Activated CD4-positive, alpha-beta T cell treated with anti-CD3 and anti-CD28 coated beads, Interleukin-2, amount 10 ng/mL, durations not matched to agents 24 days and 14 days (primary cell): ENCODE results near the gene GIPC2. TPM values are rescaled to one million over a fixed set of nuclear protein-coding genes. Genes with fewer than 3 reads are reported as not detected.

Experiments used
- DNase-seq: peaks from one replicate; pipeline ENCODE4 v3.0.0; 2022
- H3K27ac Mint-ChIP-seq: one replicate; pipeline ENCODE4 v1.8.0; 2022; ENCODE audit warnings: mild to moderate bottlenecking, mixed read lengths
- H3K27me3 Mint-ChIP-seq: one replicate; pipeline ENCODE4 v1.8.0; 2022; ENCODE audit warnings: mixed read lengths
- H3K36me3 Mint-ChIP-seq: one replicate; pipeline ENCODE4 v1.8.0; 2022; ENCODE audit warnings: low read depth, mild to moderate bottlenecking, mixed read lengths
- H3K4me1 Mint-ChIP-seq: one replicate; pipeline ENCODE4 v1.8.0; 2021; ENCODE audit warnings: mixed read lengths
- H3K4me3 Mint-ChIP-seq: one replicate; pipeline ENCODE4 v1.8.0; 2022; ENCODE audit warnings: mild to moderate bottlenecking, moderate library complexity, mixed read lengths
- H3K9me3 Mint-ChIP-seq: one replicate; pipeline ENCODE4 v1.8.0; 2021; ENCODE audit warnings: mixed read lengths
- intact Hi-C: fragments of 100-400 bp; cut with micrococcal nuclease; formaldehyde crosslinking; loops from one replicate; pipeline ENCODE4 v1.15.1; 2023
- total RNA-seq: library from RNA; stranded (reverse); gene quantifications from 2 replicates; pipeline ENCODE4 v1.2.3, GENCODE V29; 2022

The GIPC2 gene
- total RNA-seq, 1 donor from 2014 or later, result not detected

DNA sequence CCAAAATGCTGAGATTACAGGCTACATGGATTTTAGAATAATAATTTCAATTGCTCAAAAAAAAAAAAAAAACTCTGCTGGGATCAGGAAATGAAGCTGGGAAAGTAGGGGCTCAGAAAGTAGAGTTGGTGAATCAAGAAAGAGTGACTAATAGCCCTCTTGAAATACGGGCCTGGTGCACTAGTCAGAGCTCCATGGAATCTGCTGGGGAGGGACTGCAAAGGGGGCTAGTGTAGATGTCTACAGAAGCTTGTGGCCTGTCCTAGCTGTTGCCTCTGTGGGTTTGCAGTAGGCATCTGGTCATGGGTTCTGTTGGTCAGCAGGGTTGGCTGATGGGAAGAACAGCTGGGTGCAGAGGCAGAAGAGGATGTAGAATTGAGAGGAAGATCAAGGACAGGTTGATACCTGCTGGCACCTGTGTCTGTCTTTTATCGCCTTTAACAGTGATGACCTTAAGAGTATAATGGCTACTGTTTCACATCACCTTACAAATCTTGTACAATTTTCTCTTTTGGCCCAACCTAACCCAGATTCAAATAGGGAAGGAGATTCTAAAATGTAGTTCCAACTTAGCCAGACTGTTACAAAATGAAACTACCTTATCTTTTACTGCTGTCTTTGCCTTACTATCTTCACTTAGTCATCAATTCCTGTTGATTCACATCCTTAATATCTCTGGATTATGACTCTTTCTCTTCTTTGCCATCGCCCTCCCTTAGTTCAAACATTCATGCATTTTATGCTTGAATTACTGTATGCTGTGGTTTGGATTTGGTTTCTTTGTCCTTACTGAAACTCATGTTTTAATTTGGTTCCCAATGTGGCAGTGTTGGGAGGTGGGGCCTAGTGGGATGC is 126.2 kb downstream of the GIPC2 start:
- Mint-ChIP-seq H3K27me3 (peaks cover 3% of the 10 kb centered on the region), H3K4me1 (no peaks in the 10 kb centered on the region), H3K4me3 (no peak overlapping the region), H3K27ac (no peak overlapping the region), H3K9me3 (no peaks in the 10 kb centered on the region), H3K36me3 (no peaks in the 10 kb centered on the region)
- DNase-seq, result no peak
- intact Hi-C loops, result no loop called here

DNA sequence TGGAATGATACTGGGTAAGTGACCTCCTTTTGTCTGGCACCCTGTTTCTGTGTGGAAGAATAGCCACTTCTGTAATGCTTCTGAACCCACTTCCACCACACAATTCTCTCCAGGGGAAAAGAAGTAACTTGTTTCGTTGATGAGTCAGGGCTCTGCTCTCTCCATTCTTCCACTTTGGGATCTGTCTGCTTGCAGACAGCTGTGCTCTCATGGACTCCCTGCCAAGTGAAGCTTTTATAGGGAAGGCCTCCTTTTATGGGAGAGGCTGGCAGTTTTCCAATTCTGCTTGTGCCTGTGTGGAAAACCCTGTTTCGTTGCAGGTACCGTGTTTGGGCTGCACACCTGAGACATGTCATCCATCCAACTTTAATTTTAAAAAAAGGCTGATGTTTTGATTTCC is 130.7 kb downstream of the GIPC2 start:
- no peak overlapping the region for H3K4me3 Mint-ChIP-seq
- no peak for DNase-seq
- intact Hi-C loops, result no loop called here
- peaks cover 1% of the 10 kb centered on the region for H3K27me3 Mint-ChIP-seq
- H3K27ac Mint-ChIP-seq, result no peak overlapping the region
- H3K36me3 Mint-ChIP-seq, result no peaks in the 10 kb centered on the region
- no peaks in the 10 kb centered on the region for H3K4me1 Mint-ChIP-seq
- H3K9me3 Mint-ChIP-seq, result no peaks in the 10 kb centered on the region

DNA sequence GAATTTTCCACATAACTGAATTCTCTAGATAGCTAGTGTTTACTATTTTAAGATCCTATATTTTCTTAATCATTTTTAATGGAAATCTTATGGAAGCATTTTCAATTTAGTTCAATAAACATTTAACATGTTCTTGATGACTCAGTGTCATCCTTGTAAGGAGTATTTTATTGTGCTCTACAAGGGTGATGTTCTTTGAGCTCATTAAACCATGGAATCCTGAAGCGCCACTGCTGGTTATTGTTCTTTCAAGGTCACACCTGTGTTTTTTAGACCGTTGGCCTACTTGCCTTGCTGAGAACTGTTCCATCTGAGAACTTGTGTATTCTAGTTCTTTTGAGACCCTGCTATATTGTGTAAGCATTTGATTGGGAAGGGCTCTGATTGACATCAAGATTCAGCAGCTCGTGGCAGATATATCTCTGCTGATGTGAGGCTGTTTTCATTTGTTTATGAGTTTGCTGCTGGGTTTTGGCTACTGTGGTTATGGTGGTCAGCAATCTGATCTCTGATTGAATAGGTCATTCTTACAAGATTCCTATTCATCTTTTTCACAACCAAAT is 132.0 kb downstream of the GIPC2 start:
- Mint-ChIP-seq H3K9me3 (no peaks in the 10 kb centered on the region), H3K27me3 (no peaks in the 10 kb centered on the region), H3K36me3 (no peaks in the 10 kb centered on the region), H3K4me1 (no peaks in the 10 kb centered on the region), H3K27ac (no peak overlapping the region), H3K4me3 (no peak overlapping the region)
- DNase-seq, result no peak
- intact Hi-C loops, result no loop called here

DNA sequence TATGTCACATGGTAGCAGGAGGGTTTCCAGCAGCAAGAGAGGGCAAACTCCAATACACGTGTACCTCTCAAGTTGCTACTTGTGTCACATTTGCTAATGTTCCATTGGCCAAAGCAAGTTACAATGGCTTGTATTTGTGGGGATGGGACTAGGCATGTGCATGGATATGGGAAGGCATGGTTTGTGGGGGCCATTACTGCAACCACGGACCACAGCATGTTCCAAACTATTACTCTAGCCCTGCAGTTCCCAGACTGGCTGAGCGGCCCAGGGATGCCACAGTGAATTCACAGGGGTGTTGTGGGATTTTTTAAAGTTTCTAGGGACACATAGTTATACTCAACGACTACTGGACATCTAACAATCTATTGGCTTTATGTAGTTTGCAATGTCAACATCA is 133.1 kb downstream of the GIPC2 start:
- Mint-ChIP-seq H3K27me3 (no peaks in the 10 kb centered on the region), H3K4me3 (no peak overlapping the region), H3K36me3 (no peaks in the 10 kb centered on the region), H3K4me1 (no peaks in the 10 kb centered on the region), H3K27ac (no peak overlapping the region), H3K9me3 (no peaks in the 10 kb centered on the region)
- DNase-seq, result no peak
- intact Hi-C loops, result no loop called here

DNA sequence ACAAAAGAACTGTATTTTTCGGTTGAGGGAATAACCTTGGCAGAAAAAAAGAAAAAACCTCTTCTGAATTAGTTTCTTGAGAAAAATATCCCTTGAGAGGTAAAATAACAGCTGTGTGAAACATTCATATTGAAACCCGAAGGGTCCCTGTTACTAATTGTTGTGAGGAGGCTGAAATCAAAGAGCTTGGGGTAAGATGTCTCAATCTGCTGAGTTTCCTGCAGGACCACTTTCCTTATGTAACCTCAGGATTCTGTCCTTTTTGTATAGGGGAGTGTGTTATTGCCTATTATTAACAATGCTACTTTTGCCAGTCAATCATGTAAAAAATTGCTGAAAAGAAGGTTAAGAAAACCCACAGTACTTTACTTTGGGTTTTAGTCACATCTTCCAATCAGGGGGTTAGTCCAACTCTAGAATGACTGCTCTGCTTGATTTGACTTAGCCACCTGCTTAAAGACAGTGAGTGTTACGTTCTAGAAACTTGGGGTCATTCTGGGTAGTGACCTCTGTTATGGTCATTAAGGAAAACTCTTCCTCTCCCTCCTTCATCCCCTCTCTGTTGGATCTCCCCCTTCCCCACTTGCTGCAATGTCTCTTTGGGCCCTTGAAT is 138.8 kb downstream of the GIPC2 start:
- Mint-ChIP-seq H3K9me3 (no peaks in the 10 kb centered on the region), H3K27me3 (no peaks in the 10 kb centered on the region)
- DNase-seq, result no peak

More for the DNA sequence above, 138.8 kb downstream of the GIPC2 start:
- H3K36me3 Mint-ChIP-seq, result no peaks in the 10 kb centered on the region
- no peak overlapping the region for H3K27ac Mint-ChIP-seq
- intact Hi-C loops, result no loop called here
- no peak overlapping the region for H3K4me3 Mint-ChIP-seq
- H3K4me1 Mint-ChIP-seq, result no peaks in the 10 kb centered on the region

Other genes starting within 250 kb of the GIPC2 start
- 0.44 and 0.64 TPM in 2 replicates for gene NEXN, start 157.3 kb upstream of the GIPC2 start, total RNA-seq
- 278 and 284 TPM in 2 replicates for gene FUBP1, start 66.9 kb upstream of the GIPC2 start, total RNA-seq
- gene DNAJB4, start 41.0 kb upstream of the GIPC2 start, total RNA-seq, result 10.3 and 11.0 TPM in 2 replicates